ENCODE data around the gene DNAJC8.

The DNAJC8 gene

DNA sequence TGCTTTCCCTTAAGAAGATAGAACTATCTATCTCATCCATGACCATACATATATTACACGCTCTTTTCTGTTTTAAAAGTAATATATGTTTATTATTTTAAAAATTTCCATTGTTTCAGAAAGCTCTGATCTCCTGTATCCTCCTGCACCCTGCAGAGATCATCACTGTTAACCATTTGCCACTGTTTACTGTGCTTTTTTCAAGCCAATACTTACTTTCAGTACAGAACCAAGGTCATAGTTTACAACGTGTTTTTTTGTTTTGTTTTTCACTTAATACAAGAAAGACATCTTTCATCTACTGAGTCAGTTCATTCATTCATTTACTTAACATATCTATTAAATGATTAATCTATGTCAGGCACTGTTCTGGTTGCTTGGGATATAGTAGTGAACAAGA is 36.7 kb upstream of the DNAJC8 start:
- no peak for TF ChIP-seq FOXP2 (optimal IDR thresholded peaks at IDR 0.05; ENCODE audit: control extremely low read depth, extremely low read length, insufficient read depth)
- TF ChIP-seq POLR2AphosphoS5 (IDR thresholded peaks at IDR 0.05; ENCODE audit: borderline replicate concordance, low read depth, low read length): no peak
- no peak for TF ChIP-seq EZH2 (IDR thresholded peaks at IDR 0.05)
- Histone ChIP-seq H3K9me3 (ENCODE audit: low read depth, low read length) (no peaks in the 10 kb centered on the region), H3K27ac (no peak overlapping the region), H3K4me3 (no peak overlapping the region), H3K36me3 (ENCODE audit: insufficient read depth, low read length) (peaks cover 46% of the 10 kb centered on the region; the same call in 1 of the 2 replicates), H3K9ac (ENCODE audit: insufficient read length) (no peak overlapping the region)
- no peak for DNase-seq (ENCODE audit: low read depth, low spot score)

DNA sequence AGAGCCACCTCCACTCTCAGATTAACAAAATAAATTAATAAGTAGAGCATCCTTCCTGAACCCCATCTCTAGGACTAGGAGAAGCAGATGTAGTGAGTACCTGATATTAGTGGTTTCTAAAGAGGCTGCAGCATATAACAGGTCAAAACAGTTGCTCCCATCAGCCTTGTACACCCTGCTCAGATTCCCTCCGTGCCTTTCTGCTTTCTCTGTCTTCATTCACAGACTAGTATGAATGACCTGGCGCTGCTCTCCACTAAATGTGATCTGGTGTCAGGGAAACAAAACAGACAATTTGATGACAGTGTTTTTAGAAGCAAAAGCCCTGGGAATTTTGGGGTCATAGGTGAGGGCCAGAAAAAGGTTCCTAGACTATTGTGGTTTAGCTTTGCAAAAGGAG is 34.8 kb upstream of the DNAJC8 start:
- H3K9ac ChIP-seq (ENCODE audit: insufficient read length): no peak overlapping the region
- H3K4me3 ChIP-seq: no peak overlapping the region
- DNase-seq (ENCODE audit: low read depth, low spot score): no peak
- peaks cover 27% of the 10 kb centered on the region; the same call in 1 of the 2 replicates for H3K36me3 ChIP-seq (ENCODE audit: insufficient read depth, low read length)
- TF ChIP-seq FOXP2 (optimal IDR thresholded peaks at IDR 0.05; ENCODE audit: control extremely low read depth, extremely low read length, insufficient read depth): no peak
- TF ChIP-seq POLR2AphosphoS5 (IDR thresholded peaks at IDR 0.05; ENCODE audit: borderline replicate concordance, low read depth, low read length): no peak
- TF ChIP-seq EZH2 (IDR thresholded peaks at IDR 0.05): no peak
- H3K9me3 ChIP-seq (ENCODE audit: low read depth, low read length): no peaks in the 10 kb centered on the region
- H3K27ac ChIP-seq: no peak overlapping the region

DNA sequence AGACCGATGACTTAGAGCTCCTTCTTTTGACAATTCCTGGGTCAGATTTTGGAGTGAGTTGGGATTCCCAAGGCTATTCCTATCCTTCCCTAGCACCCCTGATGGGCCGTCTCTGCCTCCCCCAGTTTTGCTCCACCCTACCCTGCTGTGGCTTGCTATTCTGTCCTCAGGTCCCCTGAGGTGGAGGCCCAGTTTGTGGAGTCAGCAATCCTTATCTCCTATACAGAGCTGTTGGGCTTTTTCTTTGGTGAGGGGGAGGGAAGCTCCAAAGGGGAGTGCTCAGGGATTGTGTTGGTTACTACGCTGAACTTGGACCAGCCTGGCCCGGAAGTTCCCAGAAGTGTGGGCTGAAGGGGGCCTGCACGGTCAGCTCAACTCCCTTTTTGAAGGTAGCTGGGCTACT is 34.1 kb upstream of the DNAJC8 start:
- TF ChIP-seq POLR2AphosphoS5 (IDR thresholded peaks at IDR 0.05; ENCODE audit: borderline replicate concordance, low read depth, low read length): no peak
- no peak for TF ChIP-seq FOXP2 (optimal IDR thresholded peaks at IDR 0.05; ENCODE audit: control extremely low read depth, extremely low read length, insufficient read depth)
- no peak for TF ChIP-seq EZH2 (IDR thresholded peaks at IDR 0.05)
- Histone ChIP-seq H3K27ac (no peak overlapping the region), H3K4me3 (no peak overlapping the region), H3K9ac (ENCODE audit: insufficient read length) (no peak overlapping the region), H3K36me3 (ENCODE audit: insufficient read depth, low read length) (peaks cover 20% of the 10 kb centered on the region; the same call in 1 of the 2 replicates), H3K9me3 (ENCODE audit: low read depth, low read length) (no peaks in the 10 kb centered on the region)
- DNase-seq (ENCODE audit: low read depth, low spot score): no peak

DNA sequence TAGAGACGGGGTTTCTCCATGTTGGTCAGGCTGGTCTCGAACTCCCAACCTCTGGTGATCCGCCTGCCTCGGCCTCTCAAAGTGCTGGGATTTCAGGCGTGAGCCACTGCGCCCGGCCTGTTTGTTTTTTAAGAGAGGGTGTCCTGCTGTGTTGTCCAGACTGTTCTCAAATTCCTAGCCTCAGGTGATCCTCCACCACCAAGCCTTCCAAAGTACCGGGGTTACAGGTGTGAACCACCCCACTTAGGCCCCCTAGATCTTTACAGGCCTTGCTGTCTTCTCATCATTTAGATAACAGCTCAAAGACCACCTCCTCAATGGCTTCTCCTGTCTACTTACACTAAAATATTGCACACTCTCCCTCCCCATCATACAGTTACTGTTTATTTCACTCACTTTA is 32.7 kb upstream of the DNAJC8 start:
- H3K9ac ChIP-seq (ENCODE audit: insufficient read length): no peak overlapping the region
- H3K4me3 ChIP-seq: no peak overlapping the region
- DNase-seq (ENCODE audit: low read depth, low spot score): no peak
- H3K27ac ChIP-seq: no peak overlapping the region
- H3K36me3 ChIP-seq (ENCODE audit: insufficient read depth, low read length): peaks cover 7% of the 10 kb centered on the region; the same call in 1 of the 2 replicates
- no peaks in the 10 kb centered on the region for H3K9me3 ChIP-seq (ENCODE audit: low read depth, low read length)
- TF ChIP-seq EZH2 (IDR thresholded peaks at IDR 0.05): no peak
- no peak for TF ChIP-seq FOXP2 (optimal IDR thresholded peaks at IDR 0.05; ENCODE audit: control extremely low read depth, extremely low read length, insufficient read depth)
- no peak for TF ChIP-seq POLR2AphosphoS5 (IDR thresholded peaks at IDR 0.05; ENCODE audit: borderline replicate concordance, low read depth, low read length)

DNA sequence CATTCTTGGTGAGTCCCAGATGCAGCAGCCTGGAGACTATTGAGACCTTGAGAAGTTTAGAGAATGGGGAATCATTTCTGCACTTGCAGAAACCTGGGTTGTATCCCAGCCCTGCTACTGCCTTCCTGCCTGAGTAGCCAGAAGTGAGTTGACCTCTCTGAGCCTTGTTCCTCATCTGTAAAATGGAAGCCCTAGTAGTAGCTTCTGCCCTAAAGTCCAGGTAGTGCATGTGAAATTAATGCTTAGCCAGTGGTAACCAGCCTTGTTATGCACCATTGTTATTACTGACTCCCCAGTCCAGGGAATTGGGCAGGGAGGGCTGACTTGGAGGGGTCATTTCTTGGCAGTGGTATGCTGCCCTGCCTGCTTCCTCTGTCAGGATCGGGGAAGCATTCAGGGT is 32.1 kb upstream of the DNAJC8 start:
- H3K9me3 ChIP-seq (ENCODE audit: low read depth, low read length): no peaks in the 10 kb centered on the region
- no peak overlapping the region for H3K4me3 ChIP-seq
- peaks cover 6% of the 10 kb centered on the region; the same call in 1 of the 2 replicates for H3K36me3 ChIP-seq (ENCODE audit: insufficient read depth, low read length)
- no peak for DNase-seq (ENCODE audit: low read depth, low spot score)
- no peak overlapping the region for H3K27ac ChIP-seq
- no peak for TF ChIP-seq POLR2AphosphoS5 (IDR thresholded peaks at IDR 0.05; ENCODE audit: borderline replicate concordance, low read depth, low read length)
- no peak for TF ChIP-seq EZH2 (IDR thresholded peaks at IDR 0.05)
- no peak for TF ChIP-seq FOXP2 (optimal IDR thresholded peaks at IDR 0.05; ENCODE audit: control extremely low read depth, extremely low read length, insufficient read depth)
- no peak overlapping the region for H3K9ac ChIP-seq (ENCODE audit: insufficient read length)

DNA sequence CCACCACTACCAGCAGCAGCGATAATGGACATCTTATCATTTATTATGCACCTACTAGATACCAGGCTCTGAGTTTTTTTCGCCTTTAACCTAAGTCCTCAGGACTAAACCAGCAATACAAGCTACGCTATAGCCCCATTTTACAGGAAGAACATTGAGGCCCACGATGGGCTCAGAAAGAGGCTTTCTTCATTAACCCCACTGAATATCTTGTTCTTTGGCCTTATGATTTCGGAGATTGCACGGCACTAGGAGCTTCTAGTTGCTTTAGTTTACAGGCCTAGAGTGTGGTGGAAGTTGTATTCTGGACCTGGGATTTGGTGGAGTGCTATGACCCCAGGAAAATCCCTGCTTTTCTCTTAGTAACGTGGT is 28.0 kb upstream of the DNAJC8 start:
- Histone ChIP-seq H3K4me3 (peak overlapping the region; percentile 96), H3K9me3 (ENCODE audit: low read depth, low read length) (no peaks in the 10 kb centered on the region), H3K9ac (ENCODE audit: insufficient read length) (peak overlapping the region; percentile 96), H3K27ac (no peak overlapping the region), H3K36me3 (ENCODE audit: insufficient read depth, low read length) (no peaks in the 10 kb centered on the region; the same call in 1 of the 2 replicates)
- no peak for DNase-seq (ENCODE audit: low read depth, low spot score)
- no peak for TF ChIP-seq FOXP2 (optimal IDR thresholded peaks at IDR 0.05; ENCODE audit: control extremely low read depth, extremely low read length, insufficient read depth)
- no peak for TF ChIP-seq EZH2 (IDR thresholded peaks at IDR 0.05)
- no peak for TF ChIP-seq POLR2AphosphoS5 (IDR thresholded peaks at IDR 0.05; ENCODE audit: borderline replicate concordance, low read depth, low read length)

DNA sequence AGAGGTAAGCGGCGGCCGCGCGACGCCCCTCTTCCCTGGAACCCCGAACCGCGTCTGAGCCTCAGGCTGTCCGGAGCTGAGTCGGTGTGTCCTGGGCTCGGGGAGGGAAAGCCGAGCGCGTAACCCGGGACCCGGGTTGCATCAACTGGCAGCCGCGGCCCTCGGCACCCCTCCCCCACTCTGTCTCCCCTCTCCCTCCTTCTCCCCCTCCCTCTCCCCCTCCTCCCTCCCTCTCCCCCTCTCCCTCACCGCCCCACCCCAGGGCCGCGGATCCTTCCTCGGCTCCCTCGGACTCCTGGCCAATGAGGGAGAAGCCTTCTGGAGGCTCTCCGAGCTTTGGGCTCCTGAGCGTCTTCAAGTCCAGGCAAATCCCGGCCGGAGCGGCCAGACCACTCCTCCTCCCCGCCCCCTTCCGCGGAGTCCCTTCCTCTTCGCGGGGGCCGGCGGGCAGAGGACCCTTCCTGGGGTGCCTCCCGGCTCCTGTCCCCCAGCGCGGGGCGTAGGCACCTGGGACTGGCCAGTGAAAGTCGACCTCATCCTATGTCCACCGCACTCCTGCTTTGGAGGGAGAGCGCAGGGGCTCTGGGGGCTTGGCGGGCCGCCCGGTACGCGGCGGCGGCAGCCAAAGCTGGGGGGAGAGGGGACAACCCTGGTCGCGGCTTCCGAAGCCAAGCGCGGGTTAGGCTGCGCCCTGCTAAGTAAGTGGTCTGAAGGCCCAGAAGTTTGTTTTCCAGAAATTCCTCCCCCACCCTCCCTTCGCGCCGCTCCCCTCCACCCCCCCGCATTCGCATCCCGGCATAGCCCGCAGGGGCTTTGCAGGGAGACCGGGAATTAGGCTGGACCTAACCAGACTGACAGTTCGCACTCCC is 27.3 kb upstream of the DNAJC8 start:
- peak overlapping the region; percentile 62; the same call in 1 of the 2 replicates for H3K27ac ChIP-seq
- DNase-seq (ENCODE audit: low read depth, low spot score): no peak
- no peak for TF ChIP-seq FOXP2 (optimal IDR thresholded peaks at IDR 0.05; ENCODE audit: control extremely low read depth, extremely low read length, insufficient read depth)
- TF ChIP-seq EZH2 (IDR thresholded peaks at IDR 0.05): no peak
- TF ChIP-seq POLR2AphosphoS5 (IDR thresholded peaks at IDR 0.05; ENCODE audit: borderline replicate concordance, low read depth, low read length): no peak
- peak overlapping the region; percentile 96 for H3K9ac ChIP-seq (ENCODE audit: insufficient read length)
- no peaks in the 10 kb centered on the region; the same call in 1 of the 2 replicates for H3K36me3 ChIP-seq (ENCODE audit: insufficient read depth, low read length)
- peak overlapping the region; percentile 96 for H3K4me3 ChIP-seq
- no peaks in the 10 kb centered on the region for H3K9me3 ChIP-seq (ENCODE audit: low read depth, low read length)

DNA sequence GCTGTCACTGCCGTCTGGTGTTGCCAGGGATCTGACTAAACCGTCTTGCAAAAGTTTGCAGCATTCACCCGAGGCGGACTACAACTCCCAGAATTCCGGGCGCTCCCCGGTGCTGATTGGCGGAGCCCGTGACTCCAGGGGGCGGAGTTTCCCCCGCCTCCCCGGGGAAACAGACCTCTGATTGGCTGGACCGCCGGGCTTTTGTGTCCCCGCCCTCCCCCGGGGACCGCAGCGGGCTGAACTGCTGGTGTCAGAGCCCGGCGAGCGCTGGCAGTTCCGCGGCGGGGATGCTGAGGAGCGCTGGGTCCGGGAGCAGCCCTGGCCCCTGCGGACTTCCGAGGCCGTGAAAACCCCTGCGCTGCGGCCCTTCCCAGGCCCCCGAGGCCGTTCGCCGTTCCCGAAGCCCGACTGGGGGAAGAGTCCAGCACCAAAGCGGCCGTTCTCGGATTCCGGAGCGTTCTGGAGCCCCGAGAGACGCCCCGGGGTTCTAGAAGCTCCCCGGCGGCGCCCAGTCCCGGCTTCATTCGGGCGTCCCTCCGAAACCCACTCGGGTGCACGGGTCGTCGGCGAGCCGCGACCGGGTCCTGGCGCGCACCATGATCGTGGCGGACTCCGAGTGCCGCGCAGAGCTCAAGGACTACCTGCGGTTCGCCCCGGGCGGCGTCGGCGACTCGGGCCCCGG is 26.6 kb upstream of the DNAJC8 start, which contains the start of gene SESN2:
Gene SESN2, plus strand, starts transcription at position 267 of the 682 bp plus-strand sequence. Its CDS starts 330 bp downstream, at position 597.
- Histone ChIP-seq H3K36me3 (ENCODE audit: insufficient read depth, low read length) (no peaks in the 10 kb centered on the region; the same call in 1 of the 2 replicates), H3K27ac (peak within 1 kb of the TSS; percentile 87), H3K9ac (ENCODE audit: insufficient read length) (peak within 1 kb of the TSS; percentile 96), H3K4me3 (peak within 1 kb of the TSS; percentile 96), H3K9me3 (ENCODE audit: low read depth, low read length) (no peaks in the 10 kb centered on the region)
- DNase-seq (ENCODE audit: low read depth, low spot score): peak; percentile 89
- peak; percentile 37 for TF ChIP-seq FOXP2 (optimal IDR thresholded peaks at IDR 0.05; ENCODE audit: control extremely low read depth, extremely low read length, insufficient read depth)
- peak; percentile 88 for TF ChIP-seq POLR2AphosphoS5 (IDR thresholded peaks at IDR 0.05; ENCODE audit: borderline replicate concordance, low read depth, low read length)
- no peak for TF ChIP-seq EZH2 (IDR thresholded peaks at IDR 0.05)
